Activated naive CD4-positive, alpha-beta T cell treated with anti-CD3 and anti-CD28 coated beads, Interleukin-2, amount 50 U/mL, for 72 hours (primary cell): ENCODE results near the gene SLC12A5. TPM values are rescaled to one million over a fixed set of nuclear protein-coding genes. Genes with fewer than 3 reads are reported as not detected.

ENCODE experiments used
- ATAC-seq, 2 donors: fragments of 150-1000 bp; cut with Tn5 transposase; 2 replicates each; pipeline ENCODE4 v1.10.0; 2021; ENCODE audit warnings: mild to moderate bottlenecking in 2 of 2, moderate library complexity in 2 of 2
- DNase-seq, 2 donors: peaks; one replicate each; pipeline ENCODE4 v3.0.0; 2021 to 2022; ENCODE audit warnings: low spot score in 2 of 2
- H3K27ac Mint-ChIP-seq, 2 donors: one replicate each; pipeline ENCODE4 v1.8.0; 2022; ENCODE audit warnings: mild to moderate bottlenecking in 2 of 2, mixed read lengths in 2 of 2
- H3K36me3 Mint-ChIP-seq, 2 donors: one replicate each; pipeline ENCODE4 v1.8.0; 2022; ENCODE audit warnings: mixed read lengths in 2 of 2
- H3K9me3 Mint-ChIP-seq, 2 donors: one replicate each; pipeline ENCODE4 v1.8.0; 2022; ENCODE audit warnings: mixed read lengths in 2 of 2
- total RNA-seq, 2 donors: library from RNA; stranded (reverse); gene quantifications; one replicate each; pipeline ENCODE4 v1.2.3, GENCODE V29; 2022

SLC12A5 gene
- total RNA-seq, 2 donors from 2014 or later: 0.34 to 0.66 TPM

DNA sequence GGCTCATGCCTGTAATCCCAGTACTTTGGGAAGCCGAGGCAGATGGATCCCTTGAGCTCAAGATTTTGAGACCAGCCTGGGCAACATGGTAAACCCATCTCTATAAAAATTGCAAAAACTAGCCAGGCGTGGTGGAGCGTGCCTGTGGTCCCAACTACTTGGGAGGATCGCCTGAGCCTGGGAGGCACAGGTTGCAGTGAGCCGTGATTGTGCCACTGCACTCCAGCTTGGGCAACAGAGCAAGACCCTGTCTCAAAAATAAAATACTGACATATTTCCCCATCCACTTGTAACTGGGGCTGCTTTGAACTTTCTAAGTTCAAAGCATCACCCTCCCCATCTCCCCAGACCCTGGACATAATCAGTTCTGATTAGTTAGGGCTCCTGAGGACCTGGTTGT, 27.5 kb upstream of the SLC12A5 start:
- Mint-ChIP-seq H3K9me3 (no peaks in the 10 kb centered on the region), H3K27ac (no peak overlapping the region), H3K36me3 (no peaks in the 10 kb centered on the region)
- ATAC-seq: no peak
- DNase-seq: no peak

- Mint-ChIP-seq H3K27ac (no peak overlapping the region), H3K36me3 (no peaks in the 10 kb centered on the region), H3K9me3 (no peaks in the 10 kb centered on the region)
- ATAC-seq: no peak
- DNase-seq: no peak
Observed at GRCh38 chr20:46002008-46002407, 27.0 kb upstream of the SLC12A5 start.

GRCh38 chr20:46004187-46004586, 24.8 kb upstream of the SLC12A5 start:
- ATAC-seq (no peak), DNase-seq (no peak)
- no peaks in the 10 kb centered on the region for H3K36me3 Mint-ChIP-seq
- H3K9me3 Mint-ChIP-seq: no peaks in the 10 kb centered on the region
- no peak overlapping the region for H3K27ac Mint-ChIP-seq

DNA sequence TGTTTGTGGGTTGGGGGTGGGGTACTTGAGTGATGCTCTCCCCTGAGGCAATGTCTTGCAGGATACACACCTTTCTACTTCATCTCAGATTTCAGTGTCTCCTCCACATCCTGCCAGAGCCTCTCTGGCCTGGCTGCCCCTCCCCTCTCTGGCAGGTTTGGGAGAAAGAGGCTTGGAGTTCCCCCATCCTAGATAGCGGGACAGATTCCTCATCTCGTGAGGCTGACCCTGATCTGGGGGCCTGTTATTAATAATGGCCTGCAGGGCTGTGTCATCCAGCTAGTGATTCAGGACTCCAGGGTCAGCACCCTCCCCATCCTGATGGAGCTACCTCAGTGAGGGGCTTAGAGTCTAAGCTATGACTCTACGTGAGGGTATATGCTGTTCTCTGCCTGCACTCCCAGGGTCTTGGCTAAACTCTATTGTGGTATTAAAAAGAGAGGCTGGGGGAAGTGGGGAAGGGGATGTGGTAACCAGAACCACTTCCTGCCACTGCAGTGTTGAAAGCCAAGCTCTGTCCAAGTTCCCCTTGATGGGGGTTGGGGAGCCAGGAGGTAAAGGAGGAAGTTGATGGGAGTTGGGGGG, 24.0 kb upstream of the SLC12A5 start:
- ATAC-seq (peak in 1 of 2 donors; percentile 58), DNase-seq (no peak)
- H3K36me3 Mint-ChIP-seq: no peaks in the 10 kb centered on the region
- H3K9me3 Mint-ChIP-seq: no peaks in the 10 kb centered on the region
- peak overlapping the region in 1 of 2 donors; percentile 81 for H3K27ac Mint-ChIP-seq

DNA sequence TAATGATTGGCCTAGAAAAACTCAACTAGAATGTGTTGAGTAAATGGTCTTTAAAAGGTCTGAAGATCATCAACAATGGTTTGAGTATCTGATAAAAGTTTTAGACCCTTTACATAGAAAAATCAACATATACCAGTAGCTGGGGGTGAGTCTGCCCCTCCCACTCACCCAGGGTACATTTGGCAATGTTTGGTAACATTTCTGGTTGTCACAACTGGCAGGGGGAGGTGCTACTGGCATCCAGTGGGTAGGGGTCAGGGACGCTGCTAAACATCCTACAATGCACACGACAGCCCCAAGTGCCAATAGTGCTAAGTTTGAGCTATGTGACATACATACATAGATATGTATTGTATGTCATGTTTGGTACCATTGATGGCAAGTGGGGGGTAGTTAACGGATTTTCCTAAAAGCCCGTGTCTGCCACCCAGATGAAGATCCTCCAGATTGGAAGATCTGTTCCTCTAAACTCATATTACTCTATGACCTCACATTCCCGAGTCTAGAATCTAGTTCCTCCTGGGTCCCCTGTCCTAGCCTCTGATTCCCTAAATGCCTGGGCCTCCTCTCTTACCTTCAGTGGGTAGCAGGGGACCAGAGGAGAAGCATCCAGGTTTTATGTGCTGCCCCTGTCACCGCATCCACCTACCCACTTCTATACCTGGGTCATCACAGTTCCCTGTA, 22.9 kb upstream of the SLC12A5 start:
- no peak for ATAC-seq
- DNase-seq: no peak
- Mint-ChIP-seq H3K36me3 (peaks cover 3 to 7% of the 10 kb centered on the region in 2 donors), H3K9me3 (no peaks in the 10 kb centered on the region), H3K27ac (no peak overlapping the region)

- peaks cover 11 to 15% of the 10 kb centered on the region in 2 donors for H3K36me3 Mint-ChIP-seq
- H3K9me3 Mint-ChIP-seq: peaks cover 0 to 5% of the 10 kb centered on the region in 2 donors
- DNase-seq: no peak
- no peak for ATAC-seq
- H3K27ac Mint-ChIP-seq: no peak overlapping the region
Observed at GRCh38 chr20:46006964-46007363, 22.1 kb upstream of the SLC12A5 start.

DNA sequence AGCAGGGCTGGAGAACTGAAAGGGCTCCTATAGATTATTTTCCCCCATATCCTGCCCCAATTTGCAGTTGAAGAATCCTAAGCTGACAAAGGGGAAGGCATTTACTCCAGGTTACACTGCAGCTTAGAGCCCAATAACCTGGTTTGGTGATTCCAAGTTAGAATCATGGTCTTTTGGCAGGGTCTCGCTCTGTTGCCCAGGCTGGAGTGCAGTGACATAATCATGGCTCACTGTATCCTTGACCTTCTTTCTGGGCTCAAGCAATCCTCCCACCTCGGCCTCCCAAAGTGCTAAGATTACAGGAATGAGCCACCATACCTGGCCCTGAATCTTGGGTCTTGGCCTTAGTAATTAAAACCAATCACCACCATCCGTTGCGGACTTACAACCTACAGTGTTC, 21.3 kb upstream of the SLC12A5 start:
- Mint-ChIP-seq H3K36me3 (peaks cover 12 to 16% of the 10 kb centered on the region in 2 donors), H3K27ac (no peak overlapping the region), H3K9me3 (peaks cover 0 to 6% of the 10 kb centered on the region in 2 donors)
- no peak for DNase-seq
- no peak for ATAC-seq

DNA sequence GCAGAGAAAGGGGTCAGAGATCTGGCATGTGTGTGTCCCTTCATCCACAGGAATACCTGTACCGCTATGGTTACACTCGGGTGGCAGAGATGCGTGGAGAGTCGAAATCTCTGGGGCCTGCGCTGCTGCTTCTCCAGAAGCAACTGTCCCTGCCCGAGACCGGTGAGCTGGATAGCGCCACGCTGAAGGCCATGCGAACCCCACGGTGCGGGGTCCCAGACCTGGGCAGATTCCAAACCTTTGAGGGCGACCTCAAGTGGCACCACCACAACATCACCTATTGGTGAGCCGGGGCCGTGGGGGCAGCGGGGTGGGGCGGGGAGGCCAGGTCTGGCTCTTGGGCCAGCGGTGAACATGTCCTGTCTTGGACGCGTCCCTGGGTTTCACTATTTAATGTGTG, 19.2 kb upstream of the SLC12A5 start:
- Mint-ChIP-seq H3K9me3 (peaks cover 0 to 6% of the 10 kb centered on the region in 2 donors), H3K36me3 (peaks cover 12 to 16% of the 10 kb centered on the region in 2 donors), H3K27ac (no peak overlapping the region)
- DNase-seq (no peak), ATAC-seq (no peak)

GRCh38 chr20:46010491-46011391, 18.3 kb upstream of the SLC12A5 start:
- DNase-seq (no peak), ATAC-seq (peak; percentile 21 to 35)
- Mint-ChIP-seq H3K36me3 (peaks cover 12 to 16% of the 10 kb centered on the region in 2 donors), H3K9me3 (peaks cover 0 to 6% of the 10 kb centered on the region in 2 donors), H3K27ac (peak overlapping the region in 1 of 2 donors; percentile 68)

DNA sequence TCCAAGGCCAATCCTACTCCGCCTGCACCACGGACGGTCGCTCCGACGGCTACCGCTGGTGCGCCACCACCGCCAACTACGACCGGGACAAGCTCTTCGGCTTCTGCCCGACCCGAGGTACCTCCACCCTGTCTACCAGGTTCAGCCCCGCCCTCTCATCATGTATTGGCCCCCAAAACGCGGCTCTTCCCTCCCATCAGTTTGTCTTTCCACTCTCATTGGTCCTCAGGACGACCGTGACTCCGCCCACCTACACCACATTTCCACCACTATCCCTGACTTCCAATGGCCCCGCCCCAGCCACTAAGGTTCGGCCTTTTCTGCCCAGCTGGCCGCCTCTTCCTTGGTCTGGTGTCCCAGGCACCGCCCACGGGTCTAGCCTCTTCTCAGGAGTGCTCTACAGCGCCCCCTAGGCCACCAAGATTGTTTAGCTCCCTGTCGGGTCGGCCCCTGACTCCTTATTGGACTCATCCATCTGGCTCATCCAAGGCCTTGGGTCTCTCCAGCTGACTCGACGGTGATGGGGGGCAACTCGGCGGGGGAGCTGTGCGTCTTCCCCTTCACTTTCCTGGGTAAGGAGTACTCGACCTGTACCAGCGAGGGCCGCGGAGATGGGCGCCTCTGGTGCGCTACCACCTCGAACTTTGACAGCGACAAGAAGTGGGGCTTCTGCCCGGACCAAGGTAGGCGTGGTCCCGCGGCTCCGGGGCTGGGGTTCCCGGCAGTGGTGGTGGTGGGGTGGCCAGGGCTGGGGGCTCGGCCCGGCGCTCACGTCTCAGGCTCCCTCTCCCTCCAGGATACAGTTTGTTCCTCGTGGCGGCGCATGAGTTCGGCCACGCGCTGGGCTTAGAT, 17.2 kb upstream of the SLC12A5 start:
- peaks cover 12 to 16% of the 10 kb centered on the region in 2 donors for H3K36me3 Mint-ChIP-seq
- H3K9me3 Mint-ChIP-seq: peaks cover 0 to 6% of the 10 kb centered on the region in 2 donors
- ATAC-seq: no peak
- peak overlapping the region in 1 of 2 donors; percentile 91 for H3K27ac Mint-ChIP-seq
- peak in 1 of 2 donors; percentile 58 for DNase-seq

DNA sequence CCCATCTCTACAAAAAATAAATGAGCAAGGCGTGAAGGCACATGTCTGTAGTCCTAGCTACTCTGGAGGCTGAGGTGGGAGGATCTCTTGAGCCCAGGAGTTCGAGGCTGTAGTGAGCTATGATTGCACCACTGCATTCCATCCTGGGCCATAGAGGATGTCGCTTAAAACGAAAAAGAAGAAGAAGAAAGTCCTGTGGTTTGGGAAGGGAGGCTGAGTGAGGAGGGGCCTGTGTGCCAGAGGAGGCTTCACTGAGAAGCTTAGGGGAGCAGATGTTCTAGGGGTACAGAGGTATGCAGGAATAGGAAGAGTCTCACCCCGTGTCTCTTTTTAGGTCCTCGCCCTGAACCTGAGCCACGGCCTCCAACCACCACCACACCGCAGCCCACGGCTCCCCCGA, 16.1 kb upstream of the SLC12A5 start:
- ATAC-seq: no peak
- Mint-ChIP-seq H3K36me3 (peaks cover 12 to 16% of the 10 kb centered on the region in 2 donors), H3K9me3 (peaks cover 0 to 6% of the 10 kb centered on the region in 2 donors), H3K27ac (no peak overlapping the region)
- DNase-seq: no peak

GRCh38 chr20:46013322-46013828, 15.6 kb upstream of the SLC12A5 start:
- no peak for ATAC-seq
- peaks cover 12 to 16% of the 10 kb centered on the region in 2 donors for H3K36me3 Mint-ChIP-seq
- H3K27ac Mint-ChIP-seq: no peak overlapping the region
- peaks cover 0 to 6% of the 10 kb centered on the region in 2 donors for H3K9me3 Mint-ChIP-seq
- no peak for DNase-seq

- peaks cover 0 to 6% of the 10 kb centered on the region in 2 donors for H3K9me3 Mint-ChIP-seq
Observed at GRCh38 chr20:46013829-46014516, 15.0 kb upstream of the SLC12A5 start.

GRCh38 chr20:46014517-46015396, 14.3 kb upstream of the SLC12A5 start:
- Mint-ChIP-seq H3K27ac (no peak overlapping the region), H3K36me3 (peaks cover 12 to 16% of the 10 kb centered on the region in 2 donors), H3K9me3 (peaks cover 0 to 6% of the 10 kb centered on the region in 2 donors)
- DNase-seq (no peak), ATAC-seq (no peak)

More at GRCh38 chr20:46013829-46014516, 15.0 kb upstream of the SLC12A5 start:
- DNase-seq (peak; percentile 71 to 74), ATAC-seq (peak; percentile 90 to 92)
- Mint-ChIP-seq H3K27ac (no peak overlapping the region), H3K36me3 (peaks cover 12 to 16% of the 10 kb centered on the region in 2 donors)

GRCh38 chr20:46017272-46017671, 11.7 kb upstream of the SLC12A5 start:
- no peak for DNase-seq
- Mint-ChIP-seq H3K27ac (no peak overlapping the region), H3K36me3 (peaks cover 0 to 7% of the 10 kb centered on the region in 2 donors), H3K9me3 (no peaks in the 10 kb centered on the region)
- ATAC-seq: no peak
